ENCODE measurements around the gene GSTM1. TPM values are rescaled to one million over a fixed set of nuclear protein-coding genes. Genes with fewer than 3 reads are reported as not detected.
"Not testable (repeated sequence)": the region's sequence is repeated elsewhere in the genome, so short reads cannot be mapped to it uniquely, and the experiment has no call there.

The GSTM1 gene
- total RNA-seq, 2 donors from 2014 or later = 46.1 TPM; not detected in 1

DNA sequence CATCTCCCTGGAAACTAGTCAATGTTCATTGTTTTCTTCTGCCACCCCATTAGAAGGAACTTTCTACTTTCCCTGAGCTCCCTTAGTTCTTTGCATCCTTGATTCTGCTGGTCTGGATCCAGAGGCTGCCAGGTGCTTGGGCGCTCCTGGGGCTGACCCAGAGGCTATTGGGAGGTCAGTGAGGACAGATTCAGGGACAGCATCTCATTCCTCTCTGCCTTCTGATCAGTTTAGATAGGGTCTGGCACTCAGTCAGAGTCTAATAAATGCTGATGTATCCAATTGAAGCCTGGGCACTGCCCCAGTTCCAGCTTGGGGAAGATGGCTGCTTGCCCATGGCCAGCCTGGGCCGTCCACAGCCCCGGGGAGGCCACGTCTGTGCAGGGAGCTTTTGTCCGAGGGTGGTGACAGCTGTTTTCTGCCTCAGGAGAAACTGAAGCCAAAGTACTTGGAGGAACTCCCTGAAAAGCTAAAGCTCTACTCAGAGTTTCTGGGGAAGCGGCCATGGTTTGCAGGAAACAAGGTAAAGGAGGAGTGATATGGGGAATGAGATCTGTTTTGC is 2.3 kb downstream of the GSTM1 start:
- no peak overlapping the region for H3K9ac ChIP-seq (ENCODE audit: low read depth in 2 of 2, low read length in 2 of 2)
- H3K9me3 ChIP-seq = no peaks in the 10 kb centered on the region
- H3K36me3 ChIP-seq = no peaks in the 10 kb centered on the region
- intact Hi-C loops (cut with DNase I) = no loop called here
- TF ChIP-seq, protein P1, sequence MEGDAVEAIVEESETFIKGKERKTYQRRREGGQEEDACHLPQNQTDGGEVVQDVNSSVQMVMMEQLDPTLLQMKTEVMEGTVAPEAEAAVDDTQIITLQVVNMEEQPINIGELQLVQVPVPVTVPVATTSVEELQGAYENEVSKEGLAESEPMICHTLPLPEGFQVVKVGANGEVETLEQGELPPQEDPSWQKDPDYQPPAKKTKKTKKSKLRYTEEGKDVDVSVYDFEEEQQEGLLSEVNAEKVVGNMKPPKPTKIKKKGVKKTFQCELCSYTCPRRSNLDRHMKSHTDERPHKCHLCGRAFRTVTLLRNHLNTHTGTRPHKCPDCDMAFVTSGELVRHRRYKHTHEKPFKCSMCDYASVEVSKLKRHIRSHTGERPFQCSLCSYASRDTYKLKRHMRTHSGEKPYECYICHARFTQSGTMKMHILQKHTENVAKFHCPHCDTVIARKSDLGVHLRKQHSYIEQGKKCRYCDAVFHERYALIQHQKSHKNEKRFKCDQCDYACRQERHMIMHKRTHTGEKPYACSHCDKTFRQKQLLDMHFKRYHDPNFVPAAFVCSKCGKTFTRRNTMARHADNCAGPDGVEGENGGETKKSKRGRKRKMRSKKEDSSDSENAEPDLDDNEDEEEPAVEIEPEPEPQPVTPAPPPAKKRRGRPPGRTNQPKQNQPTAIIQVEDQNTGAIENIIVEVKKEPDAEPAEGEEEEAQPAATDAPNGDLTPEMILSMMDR (IDR thresholded peaks at IDR 0.05) = no peak
- H3K27me3 ChIP-seq = no peaks in the 10 kb centered on the region
- no peak for DNase-seq
- H3K4me3 ChIP-seq = no peak overlapping the region
- no peaks in the 10 kb centered on the region for H3K4me1 ChIP-seq
- H3K27ac ChIP-seq = no peak overlapping the region

DNA sequence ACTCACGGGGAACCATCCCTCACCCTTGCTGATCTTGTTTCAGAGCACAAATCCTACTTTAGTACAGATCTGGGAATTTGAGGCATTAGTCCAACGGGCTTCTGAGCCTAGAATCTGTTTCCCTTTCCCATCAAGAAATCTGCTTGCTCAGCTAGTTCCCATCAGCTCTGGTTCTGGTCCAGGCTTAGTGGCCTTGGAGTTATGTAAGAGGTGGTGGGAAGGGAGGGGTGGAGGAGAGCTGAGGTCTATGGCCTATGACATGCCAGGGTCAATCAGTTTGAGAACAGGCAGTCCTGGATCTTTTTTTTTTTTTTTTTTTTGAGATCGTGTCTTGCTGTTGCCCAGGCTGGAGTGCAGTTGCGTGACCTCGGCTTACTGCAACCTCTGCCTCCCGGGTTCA is 4.1 kb downstream of the GSTM1 start:
- H3K9me3 ChIP-seq = no peaks in the 10 kb centered on the region
- no peak overlapping the region for H3K27ac ChIP-seq
- TF ChIP-seq, protein P1 (IDR thresholded peaks at IDR 0.05) = no peak
- H3K36me3 ChIP-seq = no peaks in the 10 kb centered on the region
- intact Hi-C loops (cut with DNase I) = no loop called here
- H3K27me3 ChIP-seq = no peaks in the 10 kb centered on the region
- H3K4me1 ChIP-seq = no peaks in the 10 kb centered on the region
- H3K4me3 ChIP-seq = no peak overlapping the region
- H3K9ac ChIP-seq (ENCODE audit: low read depth in 2 of 2, low read length in 2 of 2) = no peak overlapping the region
- no peak for DNase-seq

DNA sequence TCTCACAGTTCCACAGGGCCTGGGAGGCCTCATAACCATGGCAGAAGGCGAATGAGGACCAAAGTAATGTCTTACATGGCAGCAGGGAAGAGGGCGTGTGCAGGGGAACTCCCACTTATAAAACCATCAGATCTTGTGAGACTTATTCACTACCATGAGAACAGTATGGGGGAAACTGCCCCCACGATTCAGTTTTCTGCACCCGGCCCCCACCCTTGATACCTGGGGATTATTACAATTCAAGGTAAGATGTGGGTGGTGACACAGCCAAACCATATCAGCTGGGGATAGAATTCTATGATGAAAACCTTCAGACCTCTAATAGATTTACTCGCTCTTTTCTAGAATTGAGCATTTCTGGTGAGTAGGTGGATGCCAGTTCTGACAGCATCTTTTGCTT is 6.8 kb downstream of the GSTM1 start:
- H3K27ac ChIP-seq; intact Hi-C loops (cut with DNase I); DNase-seq; H3K4me1 ChIP-seq; H3K27me3 ChIP-seq; H3K36me3 ChIP-seq; H3K4me3 ChIP-seq; H3K9me3 ChIP-seq; H3K9ac ChIP-seq (ENCODE audit: low read depth in 2 of 2, low read length in 2 of 2): not testable (repeated sequence)

DNA sequence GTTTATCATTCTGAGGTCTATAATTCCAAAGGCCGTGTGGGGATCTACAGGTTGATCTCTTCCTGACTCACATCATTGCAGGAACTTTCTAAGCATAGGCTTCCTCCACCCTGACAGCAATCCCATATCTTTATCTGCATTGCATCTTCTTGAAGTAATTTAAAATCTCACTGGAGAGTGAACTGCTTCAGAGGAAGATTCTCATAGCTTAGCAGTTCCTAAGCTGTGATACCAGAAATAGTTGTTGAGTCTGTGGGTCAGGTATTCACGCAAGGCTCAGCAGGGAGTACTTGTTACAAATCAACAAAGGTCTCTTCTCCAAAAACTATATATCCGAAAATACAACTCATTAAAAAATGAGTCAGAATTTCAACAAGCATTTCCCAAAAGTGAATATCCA is 7.5 kb downstream of the GSTM1 start:
- H3K27me3 ChIP-seq; H3K36me3 ChIP-seq; H3K4me3 ChIP-seq; H3K27ac ChIP-seq; intact Hi-C loops (cut with DNase I); DNase-seq; H3K4me1 ChIP-seq; H3K9ac ChIP-seq (ENCODE audit: low read depth in 2 of 2, low read length in 2 of 2); H3K9me3 ChIP-seq: not testable (repeated sequence)

DNA sequence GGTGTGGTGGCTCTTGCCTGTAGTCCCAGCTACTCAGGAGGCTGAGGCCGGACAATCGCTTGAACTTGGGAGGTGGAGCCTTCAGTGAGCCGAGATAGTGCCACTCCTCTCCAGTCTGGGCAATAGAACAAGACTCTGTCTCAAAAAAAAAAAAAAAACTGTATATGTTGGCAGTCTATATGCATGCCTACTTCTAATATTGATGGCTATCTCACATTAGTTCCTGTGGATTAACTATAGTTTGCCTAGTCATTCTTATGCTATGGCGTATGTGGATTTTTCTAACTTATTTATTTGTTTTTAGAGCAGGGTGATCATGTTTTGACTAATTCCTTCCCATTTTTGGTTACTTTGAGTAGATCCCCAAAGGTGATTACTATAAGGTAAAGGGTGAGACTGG is 9.4 kb downstream of the GSTM1 start:
- no peak for DNase-seq
- Histone ChIP-seq H3K9me3 (no peaks in the 10 kb centered on the region), H3K9ac (ENCODE audit: low read depth in 2 of 2, low read length in 2 of 2) (no peak overlapping the region), H3K4me3 (no peak overlapping the region), H3K27ac (no peak overlapping the region), H3K27me3 (no peaks in the 10 kb centered on the region), H3K36me3 (no peaks in the 10 kb centered on the region), H3K4me1 (no peaks in the 10 kb centered on the region)
- intact Hi-C loops (cut with DNase I) = no loop called here
- TF ChIP-seq, protein P1 (IDR thresholded peaks at IDR 0.05) = no peak

DNA sequence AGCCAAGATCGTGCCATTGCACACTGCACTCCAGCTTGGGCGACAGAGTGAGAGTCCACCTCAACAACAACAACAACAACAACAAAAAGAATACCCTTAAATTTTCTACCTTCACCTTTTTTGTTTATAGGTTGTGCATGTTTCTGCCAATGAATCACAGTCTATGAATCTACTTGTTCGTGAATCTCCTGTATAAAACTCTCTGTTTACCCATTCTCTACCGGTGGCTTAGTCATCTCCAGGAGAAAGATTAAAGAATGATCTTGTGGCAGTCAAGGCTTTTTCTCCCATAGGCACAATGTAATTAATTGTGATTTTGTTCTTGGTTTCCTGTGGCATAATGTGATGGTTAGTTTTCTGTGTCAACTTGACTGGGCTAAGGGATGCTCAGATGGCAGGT is 10.2 kb downstream of the GSTM1 start:
- H3K9me3 ChIP-seq; H3K4me1 ChIP-seq; intact Hi-C loops (cut with DNase I); H3K27ac ChIP-seq; H3K9ac ChIP-seq (ENCODE audit: low read depth in 2 of 2, low read length in 2 of 2); H3K4me3 ChIP-seq; H3K27me3 ChIP-seq; H3K36me3 ChIP-seq; DNase-seq: not testable (repeated sequence)

DNA sequence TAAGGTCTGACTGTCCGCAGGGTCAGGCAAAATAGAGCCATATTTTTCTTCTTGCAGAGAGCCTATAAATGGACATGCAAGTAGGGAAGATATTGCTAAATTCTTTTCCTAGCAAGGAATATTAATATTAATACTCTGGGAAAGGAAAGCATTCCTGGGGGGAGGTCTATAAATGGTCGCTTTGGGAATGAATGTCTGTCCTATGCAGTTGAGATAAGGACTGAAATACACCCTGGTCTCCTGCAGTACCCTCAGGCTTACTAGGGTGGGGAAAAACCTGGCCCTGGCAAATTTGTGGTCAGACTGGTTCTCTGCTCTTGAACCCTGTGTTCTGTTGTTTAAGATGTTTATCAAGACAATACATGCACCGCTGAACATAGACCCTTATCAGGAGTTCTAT is 15.3 kb downstream of the GSTM1 start:
- intact Hi-C loops (cut with DNase I); H3K4me3 ChIP-seq: not testable (repeated sequence)

DNA sequence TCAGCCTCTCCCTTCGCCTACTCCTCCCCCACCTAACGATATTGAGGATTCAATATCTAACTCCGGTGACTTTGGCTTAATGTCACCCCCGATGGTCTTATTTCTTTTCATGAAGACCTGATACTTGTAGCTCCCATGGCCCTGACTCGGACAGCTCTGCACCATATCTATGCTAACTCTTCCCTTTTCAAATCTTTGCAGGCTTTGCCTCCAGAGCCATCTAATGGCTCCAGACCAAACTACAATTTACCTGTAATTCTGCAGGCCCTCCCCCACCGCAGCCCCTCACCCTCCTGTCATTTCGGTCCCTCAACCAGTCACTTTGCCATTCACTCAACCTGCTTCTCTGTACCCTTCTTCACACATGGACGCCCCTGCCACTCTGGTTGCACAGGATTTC is 16.6 kb downstream of the GSTM1 start:
- intact Hi-C loops (cut with DNase I) = no loop called here
- H3K36me3 ChIP-seq = no peaks in the 10 kb centered on the region
- TF ChIP-seq, protein P1 (IDR thresholded peaks at IDR 0.05) = no peak
- no peak overlapping the region for H3K4me3 ChIP-seq
- H3K9ac ChIP-seq (ENCODE audit: low read depth in 2 of 2, low read length in 2 of 2) = no peak overlapping the region
- H3K4me1 ChIP-seq = no peaks in the 10 kb centered on the region
- no peaks in the 10 kb centered on the region for H3K27me3 ChIP-seq
- no peak for DNase-seq
- H3K27ac ChIP-seq = no peak overlapping the region
- no peaks in the 10 kb centered on the region for H3K9me3 ChIP-seq

More for the DNA sequence above, 15.3 kb downstream of the GSTM1 start:
- not testable (repeated sequence) for DNase-seq; H3K27ac ChIP-seq; H3K9me3 ChIP-seq; H3K9ac ChIP-seq (ENCODE audit: low read depth in 2 of 2, low read length in 2 of 2); H3K4me1 ChIP-seq; H3K36me3 ChIP-seq; H3K27me3 ChIP-seq
